Muscle layer of colon (tissue), 2 donors: ENCODE results near the gene ATMIN.
A peak's percentile ranks its signal among the peaks of the same experiment; 100 is the strongest.

ENCODE experiments used
- H3K27ac ChIP-seq: one replicate; pipeline ENCODE4 v1.7.0; 2013; ENCODE audit warnings: low read depth, mild to moderate bottlenecking, low read length, moderate library complexity
- H3K27me3 ChIP-seq, 2 donors: one replicate each; pipeline ENCODE4 v1.7.0; 2013; ENCODE audit warnings: low read length in 2 of 2, mild to moderate bottlenecking in 2 of 2; ENCODE audit not compliant: insufficient read depth in 2 of 2, control insufficient read depth in 1 of 2
- H3K36me3 ChIP-seq: one replicate; pipeline ENCODE4 v1.7.0; 2013; ENCODE audit warnings: mild to moderate bottlenecking, low read length; ENCODE audit not compliant: insufficient read depth
- H3K4me1 ChIP-seq: one replicate; pipeline ENCODE4 v1.7.0; 2013; ENCODE audit warnings: mild to moderate bottlenecking, low read length; ENCODE audit not compliant: insufficient read depth
- H3K4me3 ChIP-seq, 2 donors: one replicate each; pipeline ENCODE4 v1.7.0; 2013; ENCODE audit warnings: low read length in 2 of 2, low read depth in 1 of 2, mild to moderate bottlenecking in 1 of 2, moderate library complexity in 1 of 2
- H3K9ac ChIP-seq: one replicate; pipeline ENCODE4 v1.7.0; 2013; ENCODE audit warnings: low read length
- H3K9me3 ChIP-seq: one replicate; pipeline ENCODE4 v1.7.0; 2013; ENCODE audit warnings: mild to moderate bottlenecking, low read length
- donor health status: abdominal sarcoma.
- donor health status: Adenocarcinoma of cecum.

Gene ATMIN

DNA sequence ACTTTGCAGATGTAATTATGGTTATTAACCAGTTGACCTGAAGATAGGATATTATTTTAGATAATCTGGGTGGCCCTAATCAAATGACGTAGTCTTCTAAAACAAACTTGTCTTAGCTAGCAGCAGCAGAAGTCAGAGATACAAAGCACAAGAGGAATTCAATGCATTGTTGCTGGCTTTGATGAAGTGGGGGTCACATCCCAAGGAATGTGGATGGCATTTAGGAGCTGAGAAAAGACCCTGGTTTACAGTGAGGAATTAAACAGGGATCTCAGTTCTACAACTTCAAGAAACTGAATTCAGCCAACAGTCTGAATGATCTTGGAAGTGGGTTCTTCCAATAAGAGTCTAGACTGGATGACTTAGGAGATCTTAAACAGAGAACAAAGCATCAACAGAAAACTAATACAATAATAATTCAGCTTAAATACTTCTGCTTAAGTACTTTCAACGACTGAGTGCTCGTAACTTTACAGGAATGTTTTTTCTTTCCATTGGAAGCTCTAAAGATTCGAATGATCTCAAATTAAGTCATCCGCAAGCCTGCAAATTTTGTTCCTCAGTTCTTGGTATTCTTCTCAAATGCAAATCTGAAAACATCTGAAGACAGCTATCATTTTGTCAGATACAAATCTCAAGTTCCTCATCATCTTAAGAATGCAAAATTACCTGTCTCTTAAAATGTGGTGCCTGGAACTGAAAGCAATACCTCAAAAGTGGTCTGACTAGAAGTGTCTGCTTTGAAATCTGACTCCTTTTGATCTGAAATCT lies 38.1 kb downstream of the ATMIN start:
- Histone ChIP-seq H3K4me3 (no peak overlapping the region), H3K4me1 (peaks cover 10% of the 10 kb centered on the region), H3K27me3 (no peaks in the 10 kb centered on the region), H3K27ac (no peak overlapping the region), H3K36me3 (no peaks in the 10 kb centered on the region), H3K9me3 (no peaks in the 10 kb centered on the region), H3K9ac (no peak overlapping the region)

DNA sequence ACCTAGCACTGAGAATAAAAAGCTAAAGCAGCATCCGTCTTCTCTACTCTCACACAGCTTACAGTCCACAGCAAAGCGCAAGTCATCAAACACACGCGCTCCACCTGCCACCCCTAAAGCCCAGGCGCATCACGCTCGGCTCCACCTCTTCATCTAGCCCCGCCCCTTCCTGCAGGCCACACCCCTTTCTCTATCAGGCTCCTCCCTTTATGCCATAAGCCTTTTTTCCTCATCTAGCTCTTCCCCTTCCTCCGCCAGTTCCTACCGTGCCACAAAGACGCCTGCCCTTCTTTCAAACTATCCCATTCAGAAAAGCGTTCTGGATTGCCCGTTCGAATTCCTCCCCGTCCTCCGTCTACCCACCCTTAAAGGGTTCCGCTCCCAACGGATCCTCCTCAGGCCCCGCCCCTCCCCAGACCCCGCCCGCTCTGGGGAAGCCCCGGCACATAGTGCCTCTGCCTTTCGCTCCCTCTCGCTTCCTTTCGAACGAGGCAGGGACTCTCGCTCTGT lies 41.0 kb downstream of the ATMIN start:
- peak overlapping the region; percentile 91 for H3K9ac ChIP-seq
- H3K27ac ChIP-seq: peak overlapping the region; percentile 97
- no peaks in the 10 kb centered on the region for H3K27me3 ChIP-seq
- peaks cover 10% of the 10 kb centered on the region for H3K4me1 ChIP-seq
- H3K4me3 ChIP-seq: peak overlapping the region; percentile 88 to 94
- no peaks in the 10 kb centered on the region for H3K9me3 ChIP-seq
- H3K36me3 ChIP-seq: no peaks in the 10 kb centered on the region

- Histone ChIP-seq H3K27ac (peak within 1 kb of the TSS; percentile 97), H3K4me1 (peaks cover 10% of the 10 kb centered on the region), H3K4me3 (peak within 1 kb of the TSS; percentile 88 to 94), H3K9ac (peak within 1 kb of the TSS; percentile 91), H3K27me3 (no peaks in the 10 kb centered on the region), H3K9me3 (no peaks in the 10 kb centered on the region), H3K36me3 (no peaks in the 10 kb centered on the region)
Measured at GRCh38 chr16:81077076-81077940, 41.7 kb downstream of the ATMIN start, which contains the start of gene C16orf46. Gene C16orf46 (minus strand): TSS chr16:81077238. CDS start chr16:81063955, 13,283 bp downstream.

DNA sequence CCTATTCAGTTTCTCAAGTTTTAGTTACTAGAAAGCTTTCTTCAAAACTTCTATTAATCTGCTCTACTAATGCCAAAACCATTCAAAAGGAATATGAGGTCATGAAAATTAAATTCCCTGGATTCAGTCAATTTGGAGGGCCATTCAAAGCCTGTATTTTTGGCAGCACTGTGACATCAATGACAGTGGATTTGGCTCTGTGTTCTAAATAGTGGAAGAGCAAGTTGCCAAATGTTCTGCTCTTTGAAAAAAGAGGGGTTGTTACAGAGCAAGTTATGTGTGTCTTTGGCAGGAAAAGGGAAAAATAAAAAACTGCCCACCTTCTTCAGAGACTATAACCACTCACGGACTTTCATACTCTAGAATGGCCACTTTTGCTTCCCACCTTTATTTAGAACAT lies 44.6 kb downstream of the ATMIN start:
- Histone ChIP-seq H3K27me3 (no peaks in the 10 kb centered on the region), H3K27ac (no peak overlapping the region), H3K36me3 (no peaks in the 10 kb centered on the region), H3K4me3 (no peak overlapping the region), H3K9me3 (no peaks in the 10 kb centered on the region), H3K9ac (no peak overlapping the region), H3K4me1 (peaks cover 10% of the 10 kb centered on the region)

GRCh38 chr16:81081014-81081413 lies 45.4 kb downstream of the ATMIN start:
- Histone ChIP-seq H3K9me3 (no peaks in the 10 kb centered on the region), H3K4me1 (peaks cover 10% of the 10 kb centered on the region), H3K4me3 (no peak overlapping the region), H3K27me3 (no peaks in the 10 kb centered on the region), H3K36me3 (no peaks in the 10 kb centered on the region), H3K9ac (no peak overlapping the region), H3K27ac (no peak overlapping the region)

- no peaks in the 10 kb centered on the region for H3K4me1 ChIP-seq
- no peak overlapping the region for H3K27ac ChIP-seq
- H3K9me3 ChIP-seq: no peaks in the 10 kb centered on the region
- H3K4me3 ChIP-seq: no peak overlapping the region
- no peaks in the 10 kb centered on the region for H3K36me3 ChIP-seq
- H3K9ac ChIP-seq: no peak overlapping the region
- H3K27me3 ChIP-seq: no peaks in the 10 kb centered on the region
Measured at GRCh38 chr16:81088836-81089235, 53.2 kb downstream of the ATMIN start.

GRCh38 chr16:81094771-81095251 lies 59.2 kb downstream of the ATMIN start:
- H3K4me1 ChIP-seq: peaks cover 8% of the 10 kb centered on the region
- no peaks in the 10 kb centered on the region for H3K36me3 ChIP-seq
- no peak overlapping the region for H3K27ac ChIP-seq
- H3K4me3 ChIP-seq: peak overlapping the region in 1 of 2 donors; percentile 63
- H3K27me3 ChIP-seq: no peaks in the 10 kb centered on the region
- H3K9ac ChIP-seq: no peak overlapping the region
- no peaks in the 10 kb centered on the region for H3K9me3 ChIP-seq

DNA sequence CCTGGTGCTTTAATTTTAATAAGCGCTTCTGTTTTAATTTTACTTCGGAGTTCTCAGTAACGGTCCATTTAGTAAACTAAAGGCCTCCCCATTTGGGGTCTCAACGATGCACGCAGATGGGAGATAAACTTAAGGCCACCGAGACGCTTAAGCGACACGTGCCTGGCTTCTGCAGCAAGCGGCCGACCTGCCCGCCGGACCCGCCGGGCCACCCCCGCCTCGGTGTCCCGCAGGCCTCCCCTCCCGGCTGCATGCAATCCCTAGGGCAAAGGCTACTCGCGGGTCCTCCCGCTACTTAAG lies 60.0 kb downstream of the ATMIN start:
- peaks cover 8% of the 10 kb centered on the region for H3K4me1 ChIP-seq
- peak overlapping the region; percentile 63 to 65 for H3K4me3 ChIP-seq
- H3K9ac ChIP-seq: no peak overlapping the region
- no peaks in the 10 kb centered on the region for H3K9me3 ChIP-seq
- H3K36me3 ChIP-seq: no peaks in the 10 kb centered on the region
- peak overlapping the region; percentile 73 for H3K27ac ChIP-seq
- no peaks in the 10 kb centered on the region for H3K27me3 ChIP-seq

DNA sequence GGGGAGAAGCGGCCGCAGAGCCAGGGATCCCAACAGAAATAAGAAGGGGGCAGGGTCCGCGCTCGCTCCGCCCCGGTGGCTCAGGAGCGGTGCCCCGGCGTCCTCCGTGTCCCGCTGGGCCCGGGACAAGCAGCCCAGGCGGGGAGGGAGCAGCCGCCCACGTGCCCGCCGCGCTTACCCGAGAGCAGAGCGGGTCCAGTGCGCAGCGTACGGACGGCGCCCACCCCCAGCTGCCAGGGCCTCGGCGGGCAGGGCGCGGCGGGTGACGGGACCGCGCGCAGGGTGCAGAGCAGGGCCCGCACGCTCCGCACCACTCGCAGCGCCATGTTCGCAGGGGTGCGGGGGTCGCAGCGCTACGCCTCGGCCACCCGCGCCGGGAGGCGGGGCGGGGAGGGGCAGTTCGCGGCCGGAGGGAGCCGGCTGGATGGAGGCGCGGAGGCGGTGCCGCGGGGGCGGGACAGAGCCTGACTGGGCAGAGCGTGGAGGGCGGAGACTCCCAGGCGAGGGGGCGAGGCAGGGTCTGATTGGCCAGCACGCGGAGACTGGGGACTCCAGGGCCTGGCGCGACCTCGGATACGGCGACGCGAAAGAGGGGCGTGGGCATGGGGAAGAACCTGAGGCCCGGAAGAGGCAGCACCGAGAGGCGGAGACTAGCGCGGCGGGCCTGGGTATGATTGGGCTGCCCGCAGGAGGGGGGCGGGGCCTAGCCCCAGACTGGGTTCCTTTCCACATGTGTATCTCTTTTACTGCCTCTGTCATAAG lies 60.5 kb downstream of the ATMIN start, which contains the start of gene GCSH:
Gene GCSH (minus strand): TSS at position 443 of the 762 bp plus-strand sequence. CDS start 117 bp downstream, at position 326.
- Histone ChIP-seq H3K36me3 (no peaks in the 10 kb centered on the region), H3K4me3 (peak within 1 kb of the TSS; percentile 63 to 65), H3K9ac (no peak within 1 kb of the TSS), H3K9me3 (no peaks in the 10 kb centered on the region), H3K27me3 (no peaks in the 10 kb centered on the region), H3K4me1 (peaks cover 8% of the 10 kb centered on the region), H3K27ac (peak within 1 kb of the TSS; percentile 73)

GRCh38 chr16:81096715-81097208 lies 61.1 kb downstream of the ATMIN start:
- Histone ChIP-seq H3K4me1 (peaks cover 8% of the 10 kb centered on the region), H3K9me3 (no peaks in the 10 kb centered on the region), H3K4me3 (peak overlapping the region; percentile 9 to 54), H3K27ac (no peak overlapping the region), H3K36me3 (no peaks in the 10 kb centered on the region), H3K9ac (no peak overlapping the region), H3K27me3 (no peaks in the 10 kb centered on the region)
